NT2/D1 (cell line): ENCODE measurements around the gene NBAS.

ENCODE experiments used
- DNase-seq: peaks from one replicate; pipeline ENCODE4 v3.0.0-alpha.2; 2011; ENCODE audit warnings: low read depth, low spot score
- H3K27me3 ChIP-seq: 2 replicates; pipeline ENCODE4 v1.6.0; 2011; ENCODE audit warnings: mild to moderate bottlenecking; ENCODE audit not compliant: insufficient read length, insufficient read depth
- H3K36me3 ChIP-seq: 2 replicates; pipeline ENCODE4 v1.6.1; 2011; ENCODE audit warnings: mild to moderate bottlenecking, low read length, mixed read lengths; ENCODE audit not compliant: insufficient read depth, insufficient read length
- H3K4me1 ChIP-seq: 2 replicates; pipeline ENCODE4 v1.5.1; 2011; ENCODE audit not compliant: insufficient read depth, insufficient read length
- H3K4me3 ChIP-seq: 2 replicates; pipeline ENCODE4 v1.5.1; 2011; ENCODE audit warnings: low read depth; ENCODE audit not compliant: insufficient read length
- H3K9ac ChIP-seq: 2 replicates; pipeline ENCODE4 v1.6.0; 2011; ENCODE audit warnings: low read depth; ENCODE audit not compliant: insufficient read length
- H3K9me3 ChIP-seq: 2 replicates; pipeline ENCODE4 v1.5.1; 2011; ENCODE audit warnings: mild to moderate bottlenecking, low read length; ENCODE audit not compliant: insufficient read depth
- SUZ12 ChIP-seq: IDR thresholded peaks from 2 replicates; pipeline ENCODE4 v1.6.1; 2011; ENCODE audit not compliant: insufficient read length, insufficient read depth; ENCODE audit errors: extremely low read depth
- YY1 ChIP-seq: IDR thresholded peaks from 2 replicates; pipeline ENCODE4 v1.6.1; 2011; ENCODE audit not compliant: insufficient read length, insufficient read depth
- ZNF274 ChIP-seq: IDR thresholded peaks from 2 replicates; pipeline ENCODE4 v1.6.1; 2011; ENCODE audit warnings: mild to moderate bottlenecking, low read depth, low read length

Gene NBAS

DNA sequence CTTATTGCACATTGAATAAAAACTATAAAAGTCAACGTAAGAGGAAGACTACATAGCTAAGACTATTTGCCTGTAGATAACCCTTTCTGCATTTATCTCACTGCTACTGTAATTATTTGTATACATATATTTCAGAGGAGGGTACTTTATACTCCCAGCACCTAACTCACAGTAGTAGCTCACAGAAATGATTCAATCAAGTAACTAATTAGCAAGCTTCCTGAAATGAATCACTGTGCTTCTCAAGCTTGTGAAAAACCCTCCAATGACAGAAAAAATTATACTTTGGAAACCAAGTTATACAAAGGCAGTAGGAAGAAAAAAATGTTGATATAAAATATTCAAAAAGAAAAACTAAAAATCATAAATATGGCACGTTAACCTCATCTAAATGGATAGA lies 124.9 kb downstream of the NBAS start:
- no peak for DNase-seq
- H3K36me3 ChIP-seq: no peaks in the 10 kb centered on the region
- no peaks in the 10 kb centered on the region for H3K27me3 ChIP-seq
- no peak overlapping the region for H3K9ac ChIP-seq
- no peak for TF ChIP-seq YY1
- no peak for TF ChIP-seq SUZ12
- no peak for TF ChIP-seq ZNF274
- no peak overlapping the region for H3K4me3 ChIP-seq
- H3K9me3 ChIP-seq: peaks cover 8% of the 10 kb centered on the region; the same call in 1 of the 2 replicates
- H3K4me1 ChIP-seq: no peaks in the 10 kb centered on the region

GRCh38 chr2:15435474-15435873 lies 125.7 kb downstream of the NBAS start:
- no peak for TF ChIP-seq ZNF274
- TF ChIP-seq SUZ12: no peak
- TF ChIP-seq YY1: no peak
- DNase-seq: no peak
- Histone ChIP-seq H3K4me3 (no peak overlapping the region), H3K36me3 (no peaks in the 10 kb centered on the region), H3K9ac (no peak overlapping the region), H3K4me1 (no peaks in the 10 kb centered on the region), H3K9me3 (peaks cover 8% of the 10 kb centered on the region; the same call in 1 of the 2 replicates), H3K27me3 (no peaks in the 10 kb centered on the region)

DNA sequence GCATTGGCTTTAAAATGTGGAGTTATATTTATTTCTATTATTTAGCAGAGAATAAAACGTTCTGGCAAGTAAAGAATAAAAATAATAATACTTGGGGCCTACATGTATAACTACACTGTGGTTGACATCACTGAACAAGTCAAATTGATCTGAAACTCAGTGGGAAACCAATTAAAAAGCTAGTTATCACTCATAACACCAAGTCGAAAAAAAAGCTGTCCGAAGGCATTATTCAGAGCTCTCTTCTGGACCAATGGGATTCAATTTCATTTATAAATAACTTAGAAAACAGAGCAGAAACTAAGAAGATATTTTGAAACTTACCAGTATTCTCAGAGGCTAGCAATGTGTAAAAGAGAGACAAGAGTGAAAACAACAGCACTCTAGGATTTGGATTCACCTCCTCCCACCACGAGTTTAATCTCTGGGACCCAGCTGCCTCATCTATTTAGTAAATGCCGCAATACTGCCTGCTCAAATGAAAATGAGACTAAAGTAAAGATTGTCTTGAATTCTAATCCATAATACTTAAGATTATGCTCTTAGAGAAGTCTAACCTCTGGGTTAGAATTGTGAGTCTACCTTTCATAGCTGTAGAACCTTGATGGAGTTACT lies 128.4 kb downstream of the NBAS start:
- no peak overlapping the region for H3K9ac ChIP-seq
- TF ChIP-seq YY1 (no peak), ZNF274 (no peak), SUZ12 (no peak)

DNA sequence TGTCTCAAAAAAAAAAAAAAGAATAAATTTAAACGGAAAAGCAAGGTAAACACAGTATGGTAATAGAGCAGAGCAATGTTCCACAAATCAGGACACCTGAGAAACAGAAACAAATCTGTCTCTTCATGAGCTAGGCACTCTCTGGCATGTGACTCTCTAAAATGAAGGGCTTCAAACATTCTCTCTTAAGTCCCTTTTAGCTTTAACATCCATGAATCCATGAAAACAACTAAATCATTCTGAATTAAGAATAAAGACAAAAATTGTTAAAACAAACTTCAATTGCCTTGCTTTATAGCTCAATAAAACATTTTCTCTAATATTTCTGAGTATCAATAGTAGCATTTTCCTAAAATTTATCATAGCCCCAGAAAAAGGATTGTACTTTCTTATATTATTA lies 132.1 kb downstream of the NBAS start:
- Histone ChIP-seq H3K4me3 (no peak overlapping the region), H3K9me3 (no peaks in the 10 kb centered on the region), H3K36me3 (peaks cover 2% of the 10 kb centered on the region), H3K9ac (no peak overlapping the region), H3K27me3 (no peaks in the 10 kb centered on the region), H3K4me1 (no peaks in the 10 kb centered on the region)
- no peak for DNase-seq
- TF ChIP-seq YY1: no peak

More for the DNA sequence above, 128.4 kb downstream of the NBAS start:
- Histone ChIP-seq H3K36me3 (no peaks in the 10 kb centered on the region), H3K4me1 (no peaks in the 10 kb centered on the region), H3K27me3 (no peaks in the 10 kb centered on the region), H3K4me3 (no peak overlapping the region), H3K9me3 (no peaks in the 10 kb centered on the region)
- no peak for DNase-seq

DNA sequence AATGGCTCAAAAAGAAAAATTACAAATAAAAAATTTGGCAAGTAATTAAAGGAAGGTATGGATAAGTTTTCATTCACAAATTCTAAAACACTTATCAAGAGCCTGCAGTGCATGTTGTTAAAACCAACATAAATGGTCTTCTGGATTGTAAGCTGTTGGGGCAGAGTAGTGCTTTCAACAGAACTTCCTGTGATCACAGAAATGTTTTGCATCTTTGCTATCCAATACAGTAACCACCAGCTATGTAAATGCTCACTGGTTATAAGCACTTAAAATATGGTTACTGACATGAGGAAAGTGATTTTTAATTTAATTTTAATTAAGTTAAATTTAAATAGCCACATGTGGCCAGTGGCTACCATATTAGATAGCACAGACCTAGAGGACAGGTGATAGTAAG lies 133.1 kb downstream of the NBAS start:
- no peak overlapping the region for H3K4me3 ChIP-seq
- peaks cover 7% of the 10 kb centered on the region for H3K36me3 ChIP-seq
- H3K27me3 ChIP-seq: no peaks in the 10 kb centered on the region
- TF ChIP-seq YY1: no peak
- no peak for TF ChIP-seq ZNF274
- TF ChIP-seq SUZ12: no peak
- no peaks in the 10 kb centered on the region for H3K4me1 ChIP-seq
- H3K9me3 ChIP-seq: no peaks in the 10 kb centered on the region
- H3K9ac ChIP-seq: no peak overlapping the region
- DNase-seq: no peak

GRCh38 chr2:15426606-15427005 lies 134.5 kb downstream of the NBAS start:
- no peaks in the 10 kb centered on the region for H3K9me3 ChIP-seq
- peaks cover 7% of the 10 kb centered on the region for H3K36me3 ChIP-seq
- no peak for DNase-seq
- H3K4me3 ChIP-seq: no peak overlapping the region
- no peaks in the 10 kb centered on the region for H3K4me1 ChIP-seq
- no peak overlapping the region for H3K9ac ChIP-seq
- H3K27me3 ChIP-seq: no peaks in the 10 kb centered on the region
- TF ChIP-seq ZNF274 (no peak), SUZ12 (no peak), YY1 (no peak)

DNA sequence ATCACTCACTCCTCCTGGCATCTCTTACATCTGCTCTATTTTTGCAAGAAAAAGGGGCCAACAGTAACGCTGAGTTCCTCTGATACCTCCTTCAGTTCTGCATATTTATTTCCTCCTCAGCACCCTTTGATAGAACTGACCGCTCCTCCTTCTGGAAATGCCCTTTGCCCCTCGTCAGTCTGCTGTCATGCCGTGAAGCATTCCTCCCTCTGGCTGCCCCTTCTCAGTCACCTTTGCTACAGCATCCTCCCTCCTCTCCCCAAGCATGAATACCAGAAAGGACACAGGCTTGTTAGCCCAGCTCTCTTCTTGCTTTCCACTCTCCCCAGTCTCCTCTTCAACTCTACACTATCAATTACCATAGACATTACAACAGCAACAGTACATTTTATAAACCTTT lies 135.4 kb downstream of the NBAS start:
- Histone ChIP-seq H3K36me3 (peaks cover 7% of the 10 kb centered on the region), H3K4me1 (no peaks in the 10 kb centered on the region), H3K27me3 (no peaks in the 10 kb centered on the region), H3K4me3 (no peak overlapping the region), H3K9me3 (no peaks in the 10 kb centered on the region), H3K9ac (no peak overlapping the region)
- DNase-seq: peak; percentile 15
- TF ChIP-seq SUZ12 (no peak), YY1 (no peak), ZNF274 (no peak)
